Measurements from ENCODE around the gene WDR5B.
"Not testable (repeated sequence)": the region's sequence is repeated elsewhere in the genome, so short reads cannot be mapped to it uniquely, and the experiment has no call there.

The WDR5B gene

DNA sequence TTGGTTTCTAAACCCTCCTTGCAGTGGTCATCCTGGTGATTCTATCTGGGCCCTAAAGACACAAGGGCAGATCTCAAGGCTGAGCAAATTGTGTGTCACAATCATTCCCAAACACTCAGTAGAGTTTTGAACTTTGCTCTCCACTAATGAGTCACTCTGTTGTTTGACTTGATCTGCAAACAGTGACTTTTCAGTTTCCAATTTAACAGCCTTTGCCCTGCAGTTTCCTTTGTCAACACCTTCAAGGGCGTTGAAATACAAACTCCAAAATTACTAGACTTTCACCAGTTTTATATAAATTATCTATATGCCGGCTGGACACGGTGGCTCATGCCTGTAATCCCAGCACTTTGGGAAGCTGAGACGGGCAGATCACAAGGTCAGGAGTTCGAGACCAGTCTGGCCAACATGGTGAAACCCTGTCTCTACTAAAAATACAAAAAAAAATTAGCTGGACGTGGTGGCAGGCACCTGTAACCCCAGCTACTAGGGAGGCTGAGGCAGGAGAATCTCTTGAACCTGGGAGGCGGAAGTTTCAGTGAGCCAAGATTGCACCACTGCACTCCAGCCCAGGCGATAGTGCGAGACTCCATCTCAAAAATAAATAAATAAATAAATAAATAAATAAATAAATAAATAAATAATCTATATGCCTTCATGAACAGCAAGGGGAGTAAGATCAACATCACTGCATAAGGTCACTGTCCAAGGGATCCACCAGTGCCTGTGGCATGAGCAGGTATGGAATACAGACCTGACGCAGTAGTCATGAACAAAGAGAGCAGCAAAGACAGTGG is 50.1 kb downstream of the WDR5B start:
- DNase-seq (ENCODE audit: low spot score), result not testable (repeated sequence)

DNA sequence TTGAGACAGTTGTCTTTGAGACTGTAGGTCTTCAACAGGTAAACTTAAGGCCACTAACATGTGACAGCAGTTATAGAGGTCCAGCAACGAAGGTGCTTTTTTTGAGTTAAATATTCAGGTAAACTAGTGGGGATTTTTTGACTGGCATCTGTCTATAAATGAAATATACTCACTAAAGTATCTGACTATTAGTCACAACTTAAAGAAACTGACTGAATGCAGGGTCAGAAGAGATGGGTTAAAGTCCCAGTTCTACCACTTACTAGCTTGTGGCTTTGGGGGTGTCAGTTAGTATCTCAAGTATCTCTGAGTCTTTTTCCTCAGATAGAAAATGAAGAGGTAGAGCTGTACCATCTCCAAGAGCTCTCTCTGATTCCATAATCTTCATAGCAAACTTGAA is 50.8 kb downstream of the WDR5B start:
- no peak for DNase-seq (ENCODE audit: low spot score)

DNA sequence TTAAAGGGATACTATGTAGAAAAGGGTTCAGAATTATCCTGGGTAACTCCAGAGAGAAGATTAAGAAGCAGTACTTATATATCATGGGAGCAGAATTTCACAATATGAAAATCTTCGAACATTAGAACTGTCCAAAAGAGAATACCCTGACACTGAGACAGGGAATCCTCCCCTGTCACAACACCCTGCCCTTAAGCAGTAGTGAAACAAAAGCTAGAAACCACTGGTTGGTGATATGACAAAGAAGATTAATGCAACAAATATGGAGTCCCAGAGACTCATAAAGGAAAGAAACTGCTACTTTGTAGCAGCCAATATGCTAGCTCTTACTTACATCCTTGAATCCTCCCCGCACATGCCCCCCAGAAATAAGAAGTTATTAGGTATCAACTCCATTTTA is 51.4 kb downstream of the WDR5B start:
- DNase-seq (ENCODE audit: low spot score), result no peak

Small RNA genes within 50 kb of the gene (small RNA-seq; reads per million reads assigned to genes)
- 0 reads per million in 2 experiments for gene AC083798.1

All from SK-N-DZ (cell line).